Dedifferentiated amniotic fluid mesenchymal stem cell (primary cell): ENCODE data around the gene MKI67.

Source experiments
- DNase-seq: peaks from one replicate; pipeline ENCODE4 v3.0.0-alpha.2; 2016; ENCODE audit errors: extremely low spot score

Gene MKI67

DNA sequence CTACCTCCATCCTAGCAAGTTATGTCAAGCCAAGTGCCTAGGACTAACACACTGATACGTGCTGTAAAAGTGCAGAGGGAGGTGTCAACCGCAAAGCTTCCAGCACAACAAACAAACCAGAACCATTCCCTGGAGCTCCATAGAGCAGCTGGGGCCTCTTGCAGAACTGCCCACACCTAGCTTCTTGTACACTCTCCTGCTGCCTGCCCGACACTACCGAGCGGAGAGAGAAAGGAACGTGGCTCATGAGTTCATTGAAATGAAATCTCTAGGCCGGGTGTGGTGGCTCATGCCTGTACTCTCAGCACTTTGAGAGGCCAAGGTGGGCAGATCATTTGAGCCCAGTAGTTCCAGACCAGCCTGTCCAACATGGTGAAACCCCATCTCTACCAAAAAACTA is 73.5 kb downstream of the MKI67 start:
- DNase-seq: no peak

DNA sequence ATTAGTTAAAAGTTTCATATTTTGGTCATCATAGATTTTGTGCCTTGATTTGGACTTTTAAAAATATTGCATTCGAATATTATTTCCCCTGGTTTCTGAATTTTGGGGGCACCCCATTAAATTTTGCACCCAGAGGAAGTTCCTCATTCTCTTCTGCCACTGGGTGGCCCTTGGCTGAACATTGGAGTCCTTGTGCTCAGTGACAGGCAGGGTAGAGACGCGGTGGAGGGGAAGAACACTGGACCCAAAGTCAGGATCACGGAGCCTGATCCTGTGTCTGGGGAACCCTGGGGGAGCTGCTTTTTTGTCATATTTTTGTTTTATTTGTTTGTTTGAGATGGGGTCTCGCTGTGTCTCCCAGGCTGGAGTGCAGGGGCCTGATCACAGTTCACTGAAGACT is 74.7 kb downstream of the MKI67 start:
- no peak for DNase-seq

DNA sequence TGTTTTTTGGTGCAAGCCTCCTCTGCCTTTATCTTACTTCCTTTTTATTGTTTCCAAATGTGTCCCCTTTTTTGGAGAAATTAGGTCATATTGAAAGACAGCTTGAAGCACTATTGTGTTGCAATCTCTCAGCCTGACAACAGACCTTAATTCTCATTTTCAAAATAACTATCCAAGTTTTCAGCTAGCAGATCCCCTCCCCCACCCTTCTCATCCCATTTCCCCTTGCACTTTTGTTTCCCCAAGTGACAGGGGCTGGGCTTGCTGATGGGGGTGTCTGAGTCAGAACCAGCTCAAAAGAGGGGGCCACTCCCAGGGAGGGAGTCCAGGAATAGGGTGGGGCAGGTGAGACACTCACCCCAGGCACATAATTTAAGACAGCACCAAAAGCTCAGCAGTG is 75.3 kb downstream of the MKI67 start:
- DNase-seq: no peak

DNA sequence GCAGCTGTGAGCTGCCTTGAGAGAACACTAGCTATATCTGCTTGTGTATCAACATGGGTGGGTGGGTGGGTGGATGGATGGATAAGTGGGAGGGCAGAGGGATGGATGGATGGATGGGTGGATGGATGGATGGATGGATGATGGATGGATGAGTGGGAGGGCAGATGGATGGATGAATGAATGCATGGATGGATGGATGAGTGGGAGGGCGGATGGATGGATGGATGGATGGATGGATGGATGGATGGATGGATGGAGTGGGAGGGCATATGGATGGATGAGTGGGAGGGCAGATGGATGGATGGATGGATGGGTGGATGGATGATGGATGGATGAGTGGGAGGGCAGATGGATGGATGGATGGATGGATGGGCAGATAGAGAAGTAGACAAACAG is 76.1 kb downstream of the MKI67 start:
- no peak for DNase-seq

DNA sequence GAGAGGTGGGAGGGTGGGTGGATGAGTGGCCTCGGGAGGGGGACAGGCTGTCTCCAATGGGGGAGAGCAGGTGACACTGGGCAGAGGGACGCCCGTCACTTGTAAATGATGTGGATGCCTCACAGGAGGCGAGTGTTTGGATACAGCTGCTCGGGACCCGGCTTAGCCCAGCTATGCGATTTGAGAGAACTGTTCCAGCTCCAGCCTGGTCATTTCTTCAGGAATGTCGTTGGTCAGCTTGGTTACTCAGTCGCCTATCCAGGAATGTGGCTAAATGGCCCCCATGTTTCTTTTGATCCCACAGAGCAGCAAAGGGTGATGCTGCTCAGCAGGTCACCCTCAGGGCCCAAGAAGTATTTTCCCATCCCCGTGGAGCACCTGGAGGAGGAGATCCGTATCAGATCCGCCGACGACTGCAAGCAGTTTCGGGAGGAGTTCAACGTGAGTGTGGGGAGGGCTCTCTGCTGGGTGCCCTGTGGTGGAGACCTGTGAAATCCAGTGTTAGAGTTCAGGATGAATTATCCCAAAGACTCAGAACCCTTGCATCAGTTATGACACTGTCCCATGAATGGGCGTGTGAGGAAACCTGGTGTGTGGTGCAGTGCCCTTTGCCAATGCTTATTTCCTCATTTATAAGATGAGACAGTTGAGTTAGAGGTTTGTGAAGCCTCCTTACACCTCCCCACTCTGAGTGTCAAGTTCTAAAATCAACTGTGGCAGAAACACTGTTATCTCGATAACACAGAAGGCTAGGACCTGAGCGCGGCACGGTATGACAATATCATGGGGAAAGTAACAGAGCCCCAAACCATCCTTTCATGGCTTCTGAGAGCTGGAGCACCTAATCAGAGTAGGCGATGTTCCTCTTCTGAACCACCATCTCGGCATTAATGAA is 76.8 kb downstream of the MKI67 start:
- no peak for DNase-seq

DNA sequence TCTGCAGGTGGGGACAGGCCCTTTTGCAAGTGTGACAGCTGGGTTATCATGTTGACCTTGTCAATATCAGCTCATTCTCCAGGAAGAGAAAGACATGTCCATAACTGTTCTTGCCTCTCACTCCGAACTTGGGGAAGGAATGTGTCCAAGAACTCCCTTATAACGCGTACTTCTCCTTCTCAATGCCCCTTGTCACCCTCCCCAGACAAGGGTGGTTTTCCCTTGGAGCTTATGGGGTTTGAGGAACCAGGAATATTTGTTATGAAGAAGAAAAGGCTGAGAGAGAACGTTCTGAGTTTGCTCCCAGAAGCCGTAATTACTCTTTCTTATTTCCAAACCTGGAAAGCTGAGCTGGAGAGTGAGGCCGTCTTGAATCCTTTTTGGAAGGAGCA is 77.4 kb downstream of the MKI67 start:
- no peak for DNase-seq

DNA sequence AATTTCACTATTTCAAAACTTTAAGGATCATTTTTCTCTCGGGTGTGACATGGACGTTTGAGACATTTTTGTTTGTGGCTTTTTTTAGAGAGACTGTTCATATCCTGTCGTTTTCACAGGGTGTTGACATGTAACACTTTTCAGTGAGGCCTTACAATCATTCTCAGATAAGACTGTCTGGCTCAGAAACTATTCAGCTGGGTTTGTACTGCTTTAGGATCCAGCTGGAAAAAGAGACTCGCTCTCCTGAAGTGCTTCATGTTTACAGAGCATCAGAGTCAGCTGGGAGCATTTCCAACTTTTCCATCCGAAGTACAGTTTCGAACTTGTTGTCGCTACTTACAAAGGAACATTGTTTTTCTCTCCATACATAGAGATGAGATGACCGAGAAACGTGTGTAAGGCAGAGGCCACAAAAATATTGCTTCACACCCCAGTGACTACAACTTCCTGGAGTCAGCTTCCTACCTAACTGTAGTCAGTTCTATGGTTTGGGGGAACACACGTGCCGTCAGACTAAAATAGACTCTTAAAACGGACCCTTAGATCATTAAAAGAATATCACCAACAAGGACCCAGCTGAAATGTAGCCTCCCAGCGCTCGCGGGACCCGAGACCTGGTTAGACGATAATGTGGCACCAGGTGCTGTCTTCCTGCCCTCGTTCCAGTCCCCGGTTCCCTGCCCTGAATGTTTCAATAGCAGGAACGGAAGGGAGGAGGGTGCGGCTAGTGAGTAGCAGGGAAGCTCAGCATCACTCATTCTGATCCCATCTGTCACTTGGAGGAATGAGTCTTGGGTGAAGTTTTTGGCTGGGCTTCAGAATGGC is 78.0 kb downstream of the MKI67 start:
- no peak for DNase-seq

DNA sequence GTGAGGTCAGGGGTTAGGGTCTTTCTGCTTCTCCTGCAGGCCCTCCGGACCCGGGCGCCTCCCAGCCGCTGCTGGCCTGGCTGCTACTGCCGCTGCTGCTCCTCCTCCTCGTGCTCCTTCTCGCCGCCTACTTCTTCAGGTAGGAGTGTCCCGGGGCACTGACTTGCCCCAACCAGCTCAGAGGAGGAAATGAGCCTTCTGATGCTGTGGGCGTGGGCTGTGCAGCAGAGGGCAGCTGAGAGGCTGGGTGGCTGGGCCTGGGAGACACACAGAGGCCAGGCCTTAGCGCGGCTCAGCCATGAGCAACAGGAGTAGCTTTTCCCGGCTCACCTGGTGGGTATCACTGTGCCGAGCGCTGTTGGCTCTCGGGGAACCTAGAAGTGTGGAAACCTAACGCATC is 78.9 kb downstream of the MKI67 start:
- no peak for DNase-seq

DNA sequence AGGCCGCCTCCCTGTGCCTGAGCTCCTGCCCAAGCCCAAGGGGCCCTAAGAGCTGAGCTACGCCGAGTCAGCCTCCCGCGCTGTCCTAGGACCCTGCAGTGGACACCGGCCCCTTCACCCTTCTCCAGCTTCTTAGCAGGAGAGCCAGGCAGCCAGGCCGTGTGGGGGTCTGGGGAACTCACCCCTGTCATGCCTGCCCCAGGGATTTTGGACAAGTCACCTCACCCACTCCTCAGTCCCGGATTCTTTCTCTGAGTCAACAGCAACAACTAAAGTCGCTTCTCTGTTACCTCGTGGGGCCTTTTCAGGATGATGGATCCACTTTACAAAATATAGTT is 79.3 kb downstream of the MKI67 start:
- no peak for DNase-seq
